Activated T-helper 1 cell treated with anti-CD3 and anti-CD28 coated beads, Interleukin-12 subunit alpha, Interleukin-12 subunit beta, Interleukin-2, Interleukin-4 antibody, amounts not matched to agents 30 ng/mL and 10 ng/mL and 1 ng/mL, durations not matched to agents 14 hours and 24 hours and 36 hours (primary cell): ENCODE measurements around the gene PCDHGA10. TPM values are rescaled to one million over a fixed set of nuclear protein-coding genes. Genes with fewer than 3 reads are reported as not detected.

Source experiments
- DNase-seq: peaks from one replicate; pipeline ENCODE4 v3.0.0; 2021; ENCODE audit warnings: low spot score
- H3K27ac Mint-ChIP-seq: one replicate; pipeline ENCODE4 v1.8.0; 2021; ENCODE audit warnings: mild to moderate bottlenecking, mixed read lengths
- H3K27me3 Mint-ChIP-seq: one replicate; pipeline ENCODE4 v1.8.0; 2022; ENCODE audit warnings: mild to moderate bottlenecking, moderate library complexity, mixed read lengths; ENCODE audit not compliant: insufficient read depth
- H3K36me3 Mint-ChIP-seq: one replicate; pipeline ENCODE4 v1.8.0; 2021; ENCODE audit warnings: low read depth, mixed read lengths
- H3K4me1 Mint-ChIP-seq: one replicate; pipeline ENCODE4 v1.8.0; 2021; ENCODE audit warnings: low read depth, mixed read lengths
- H3K4me3 Mint-ChIP-seq: one replicate; pipeline ENCODE4 v1.8.0; 2021; ENCODE audit warnings: mild to moderate bottlenecking, moderate library complexity, mixed read lengths
- H3K9me3 Mint-ChIP-seq: one replicate; pipeline ENCODE4 v1.8.0; 2021; ENCODE audit warnings: mixed read lengths
- intact Hi-C: fragments of 100-400 bp; cut with micrococcal nuclease; formaldehyde crosslinking; loops from one replicate; pipeline ENCODE4 v1.15.1; 2024
- total RNA-seq: library from RNA; stranded (reverse); gene quantifications from 2 replicates; pipeline ENCODE4 v1.2.3, GENCODE V29; 2022

PCDHGA10 gene
- total RNA-seq, 1 donor from 2014 or later = 0.13 TPM

DNA sequence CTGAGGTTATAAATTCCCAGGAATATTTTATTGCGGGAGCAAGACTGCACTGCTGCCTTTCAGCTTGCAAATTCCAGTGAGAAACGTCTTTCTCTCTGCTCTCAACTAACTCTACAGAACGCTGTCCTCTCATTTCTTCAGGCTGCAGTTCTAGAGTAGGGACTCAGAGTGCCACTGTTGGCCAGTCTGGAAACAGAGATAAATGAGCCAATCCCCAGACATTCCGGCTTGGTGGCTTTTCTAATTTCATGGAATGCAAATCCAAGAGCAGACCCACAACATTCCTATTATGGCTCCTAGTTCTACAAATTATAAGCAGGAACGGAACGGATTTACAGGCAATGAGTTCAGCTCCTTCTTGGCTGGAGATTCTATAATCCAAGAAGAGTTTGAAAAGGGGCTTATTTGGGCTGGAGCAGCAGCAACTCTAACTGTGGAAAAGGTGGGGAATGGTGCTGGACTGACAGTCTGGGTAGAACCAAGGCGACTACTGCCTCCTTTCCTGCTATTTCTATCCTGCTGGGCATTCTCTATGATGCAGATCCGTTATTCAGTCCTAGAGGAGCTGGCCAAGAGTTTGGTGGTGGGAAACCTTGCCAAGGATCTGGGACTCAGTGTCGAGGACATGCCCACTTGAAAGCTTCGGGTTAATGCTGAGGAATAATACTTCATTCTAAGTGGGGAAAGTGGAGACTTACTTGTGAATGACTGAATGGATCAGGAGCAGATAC lies 26.8 kb downstream of the PCDHGA10 start:
- intact Hi-C loops = no loop called here
- no peak for DNase-seq
- no peaks in the 10 kb centered on the region for H3K4me1 Mint-ChIP-seq
- H3K4me3 Mint-ChIP-seq = no peak overlapping the region
- H3K27me3 Mint-ChIP-seq = peaks cover 6% of the 10 kb centered on the region
- peaks cover 3% of the 10 kb centered on the region for H3K9me3 Mint-ChIP-seq
- H3K36me3 Mint-ChIP-seq = no peaks in the 10 kb centered on the region
- no peak overlapping the region for H3K27ac Mint-ChIP-seq

DNA sequence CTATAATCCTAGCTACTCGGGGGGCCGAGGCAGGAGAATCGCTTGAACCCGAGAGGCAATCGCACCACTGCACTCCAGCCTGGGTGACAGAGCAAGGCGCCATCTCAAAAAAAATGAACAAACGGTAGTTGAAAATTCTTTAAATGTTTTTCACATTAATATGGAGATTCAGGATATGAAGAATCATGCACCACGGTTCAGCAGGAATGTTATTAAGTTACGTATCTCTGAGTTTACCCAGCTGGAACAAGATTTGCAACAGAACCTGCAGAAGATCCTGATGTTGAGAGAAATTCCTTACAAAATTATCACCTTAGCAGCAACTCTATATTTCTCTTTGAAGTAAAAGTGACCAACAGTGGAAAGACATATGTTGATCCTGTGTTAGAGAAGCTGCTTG lies 27.6 kb downstream of the PCDHGA10 start:
- Mint-ChIP-seq H3K27ac (no peak overlapping the region), H3K36me3 (no peaks in the 10 kb centered on the region), H3K27me3 (peaks cover 8% of the 10 kb centered on the region), H3K4me1 (no peaks in the 10 kb centered on the region), H3K9me3 (peaks cover 3% of the 10 kb centered on the region), H3K4me3 (no peak overlapping the region)
- intact Hi-C loops = no loop called here
- DNase-seq = no peak

DNA sequence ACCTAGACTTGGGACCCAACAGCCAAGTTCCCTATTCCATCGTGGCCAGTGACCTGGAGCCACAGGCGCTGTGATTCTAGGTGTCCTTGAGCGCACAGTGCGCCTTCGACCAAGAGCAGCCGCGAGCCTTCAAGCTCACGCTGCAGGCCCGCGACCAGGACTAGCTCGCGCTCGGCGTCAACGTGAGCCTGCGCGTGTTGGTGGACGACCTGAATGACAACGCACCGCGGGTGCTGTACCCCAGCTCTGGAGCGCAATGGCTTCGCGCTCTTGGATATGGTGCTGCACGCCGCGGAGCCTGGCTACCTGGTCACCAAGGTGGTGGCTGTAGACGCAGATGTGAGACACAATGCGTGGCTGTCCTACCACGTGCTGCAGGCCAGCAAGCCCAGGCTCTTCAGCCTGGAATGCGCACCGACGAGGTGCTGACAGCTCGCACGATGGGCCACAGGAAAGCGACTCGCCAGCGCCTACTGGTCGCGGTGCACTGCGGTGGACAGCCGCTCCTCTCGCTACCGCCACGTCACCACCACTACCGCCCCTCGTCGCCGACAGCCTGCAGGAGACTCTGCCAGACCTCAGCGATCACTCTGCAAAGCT lies 28.9 kb downstream of the PCDHGA10 start:
- no peak for DNase-seq
- Mint-ChIP-seq H3K27ac (no peak overlapping the region), H3K9me3 (peaks cover 3% of the 10 kb centered on the region), H3K4me1 (no peaks in the 10 kb centered on the region), H3K4me3 (no peak overlapping the region), H3K27me3 (peaks cover 4% of the 10 kb centered on the region), H3K36me3 (no peaks in the 10 kb centered on the region)
- intact Hi-C loops = no loop called here

GRCh38 chr5:141465351-141465750 lies 52.6 kb downstream of the PCDHGA10 start:
- Mint-ChIP-seq H3K36me3 (no peaks in the 10 kb centered on the region), H3K27ac (no peak overlapping the region), H3K9me3 (no peaks in the 10 kb centered on the region), H3K4me1 (no peaks in the 10 kb centered on the region), H3K4me3 (no peak overlapping the region), H3K27me3 (peaks cover 8% of the 10 kb centered on the region)
- no peak for DNase-seq
- intact Hi-C loops = no loop called here

Other genes starting within 250 kb of the PCDHGA10 start
- not detected in 2 replicates for gene PCDHB7, start 240.3 kb upstream of the PCDHGA10 start, total RNA-seq
- not detected in 2 replicates for gene PCDHB8, start 235.2 kb upstream of the PCDHGA10 start, total RNA-seq
- gene PCDHB16, start 230.6 kb upstream of the PCDHGA10 start, total RNA-seq = not detected in 2 replicates
- gene PCDHB9, start 225.8 kb upstream of the PCDHGA10 start, total RNA-seq = not detected in 2 replicates
- not detected in 2 replicates for gene PCDHB10, start 220.6 kb upstream of the PCDHGA10 start, total RNA-seq
- not detected in 2 replicates for gene PCDHB11, start 213.4 kb upstream of the PCDHGA10 start, total RNA-seq
- not detected in 2 replicates for gene PCDHB12, start 204.3 kb upstream of the PCDHGA10 start, total RNA-seq
- not detected in 2 replicates for gene PCDHB13, start 199.1 kb upstream of the PCDHGA10 start, total RNA-seq
- gene PCDHB14, start 189.6 kb upstream of the PCDHGA10 start, total RNA-seq = not detected in 2 replicates
- not detected in 2 replicates for gene PCDHB15, start 167.6 kb upstream of the PCDHGA10 start, total RNA-seq
- gene SLC25A2, start 108.9 kb upstream of the PCDHGA10 start, total RNA-seq = 0.20 and 0.57 TPM in 2 replicates
- gene TAF7, start 92.2 kb upstream of the PCDHGA10 start, total RNA-seq = 71.6 and 73.7 TPM in 2 replicates
- 0.10 TPM in 2 replicates for gene PCDHGA1, start 82.5 kb upstream of the PCDHGA10 start, total RNA-seq
- 0.08 and 0.17 TPM in 2 replicates for gene PCDHGA2, start 74.2 kb upstream of the PCDHGA10 start, total RNA-seq
- gene PCDHGA3, start 69.2 kb upstream of the PCDHGA10 start, total RNA-seq = 0.10 TPM in 1 of 2 replicates, not detected in the other
- gene PCDHGB1, start 62.9 kb upstream of the PCDHGA10 start, total RNA-seq = 0.18 and 0.32 TPM in 2 replicates
- 0.21 and 0.44 TPM in 2 replicates for gene PCDHGA4, start 58.0 kb upstream of the PCDHGA10 start, total RNA-seq
- 0.47 and 0.93 TPM in 2 replicates for gene PCDHGB2, start 53.0 kb upstream of the PCDHGA10 start, total RNA-seq
- gene PCDHGA5, start 48.8 kb upstream of the PCDHGA10 start, total RNA-seq = 0.24 and 0.31 TPM in 2 replicates
- gene PCDHGB3, start 42.7 kb upstream of the PCDHGA10 start, total RNA-seq = 0.47 and 0.66 TPM in 2 replicates
- 0.16 and 0.42 TPM in 2 replicates for gene PCDHGA6, start 39.1 kb upstream of the PCDHGA10 start, total RNA-seq
- 0.16 and 0.22 TPM in 2 replicates for gene PCDHGA7, start 30.2 kb upstream of the PCDHGA10 start, total RNA-seq
- gene PCDHGB4, start 25.3 kb upstream of the PCDHGA10 start, total RNA-seq = 0.18 and 0.27 TPM in 2 replicates
- gene PCDHGA8, start 20.4 kb upstream of the PCDHGA10 start, total RNA-seq = 0.03 TPM in 1 of 2 replicates, not detected in the other
- 0.56 and 0.83 TPM in 2 replicates for gene PCDHGB5, start 15.0 kb upstream of the PCDHGA10 start, total RNA-seq
- 0.21 and 0.39 TPM in 2 replicates for gene PCDHGA9, start 10.2 kb upstream of the PCDHGA10 start, total RNA-seq
- gene PCDHGB6, start 5.0 kb upstream of the PCDHGA10 start, total RNA-seq = 0.12 and 0.18 TPM in 2 replicates
- 0.13 TPM in 1 of 2 replicates, not detected in the other for gene PCDHGB7, start 4.7 kb downstream of the PCDHGA10 start, total RNA-seq
- 0.16 and 0.24 TPM in 2 replicates for gene PCDHGA11, start 8.1 kb downstream of the PCDHGA10 start, total RNA-seq
- 0.18 TPM in 1 of 2 replicates, not detected in the other for gene PCDHGA12, start 17.5 kb downstream of the PCDHGA10 start, total RNA-seq
- gene PCDHGC3, start 63.0 kb downstream of the PCDHGA10 start, total RNA-seq = 0.31 and 0.32 TPM in 2 replicates
- gene PCDHGC4, start 72.0 kb downstream of the PCDHGA10 start, total RNA-seq = not detected in 2 replicates
- not detected in 2 replicates for gene PCDHGC5, start 76.1 kb downstream of the PCDHGA10 start, total RNA-seq
- gene DIAPH1, start 206.0 kb downstream of the PCDHGA10 start, total RNA-seq = 221 and 234 TPM in 2 replicates
- gene HDAC3, start 223.9 kb downstream of the PCDHGA10 start, total RNA-seq = 83.1 and 87.2 TPM in 2 replicates
- gene RELL2, start 224.0 kb downstream of the PCDHGA10 start, total RNA-seq = 19.3 and 19.5 TPM in 2 replicates
- gene FCHSD1, start 238.4 kb downstream of the PCDHGA10 start, total RNA-seq = 37.0 and 37.1 TPM in 2 replicates